Panc1 (cell line): ENCODE measurements around the gene RPUSD1.

Experiments used
- POLR2AphosphoS5 ChIP-seq: IDR thresholded peaks from 2 replicates; pipeline ENCODE4 v1.6.1; 2012; ENCODE audit warnings: mild to moderate bottlenecking, low read depth, low read length, moderate library complexity
- SIN3A ChIP-seq: IDR thresholded peaks from 2 replicates; pipeline ENCODE4 v1.6.1; 2012; ENCODE audit warnings: low read depth, mild to moderate bottlenecking, low read length, moderate library complexity, borderline replicate concordance; ENCODE audit not compliant: insufficient read depth
- TCF7L2 ChIP-seq: IDR thresholded peaks from 2 replicates; pipeline ENCODE4 v1.6.1; 2011; ENCODE audit warnings: mild to moderate bottlenecking, low read depth, low read length, inconsistent platforms
- TF ChIP-seq, protein P1 (sequence below): fragments of 450-650 bp; IDR thresholded peaks from 2 replicates; pipeline ENCODE4 v1.5.1; 2017; ENCODE audit warnings: mild to moderate bottlenecking
- TF ChIP-seq, protein P2 (sequence below), 2 experiments: IDR thresholded peaks; 2 replicates each; pipeline ENCODE4 v1.6.1; 2011 to 2012; ENCODE audit warnings: low read depth in 2 of 2, control low read depth in 1 of 2, low read length in 1 of 2, mild to moderate bottlenecking in 1 of 2, moderate library complexity in 1 of 2; ENCODE audit not compliant: insufficient read depth in 1 of 2

GRCh38 chr16:779561-779960 lies 8.6 kb downstream of the RPUSD1 start:
- TF ChIP-seq, protein P1, sequence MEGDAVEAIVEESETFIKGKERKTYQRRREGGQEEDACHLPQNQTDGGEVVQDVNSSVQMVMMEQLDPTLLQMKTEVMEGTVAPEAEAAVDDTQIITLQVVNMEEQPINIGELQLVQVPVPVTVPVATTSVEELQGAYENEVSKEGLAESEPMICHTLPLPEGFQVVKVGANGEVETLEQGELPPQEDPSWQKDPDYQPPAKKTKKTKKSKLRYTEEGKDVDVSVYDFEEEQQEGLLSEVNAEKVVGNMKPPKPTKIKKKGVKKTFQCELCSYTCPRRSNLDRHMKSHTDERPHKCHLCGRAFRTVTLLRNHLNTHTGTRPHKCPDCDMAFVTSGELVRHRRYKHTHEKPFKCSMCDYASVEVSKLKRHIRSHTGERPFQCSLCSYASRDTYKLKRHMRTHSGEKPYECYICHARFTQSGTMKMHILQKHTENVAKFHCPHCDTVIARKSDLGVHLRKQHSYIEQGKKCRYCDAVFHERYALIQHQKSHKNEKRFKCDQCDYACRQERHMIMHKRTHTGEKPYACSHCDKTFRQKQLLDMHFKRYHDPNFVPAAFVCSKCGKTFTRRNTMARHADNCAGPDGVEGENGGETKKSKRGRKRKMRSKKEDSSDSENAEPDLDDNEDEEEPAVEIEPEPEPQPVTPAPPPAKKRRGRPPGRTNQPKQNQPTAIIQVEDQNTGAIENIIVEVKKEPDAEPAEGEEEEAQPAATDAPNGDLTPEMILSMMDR = no peak
- TF ChIP-seq, protein P2, sequence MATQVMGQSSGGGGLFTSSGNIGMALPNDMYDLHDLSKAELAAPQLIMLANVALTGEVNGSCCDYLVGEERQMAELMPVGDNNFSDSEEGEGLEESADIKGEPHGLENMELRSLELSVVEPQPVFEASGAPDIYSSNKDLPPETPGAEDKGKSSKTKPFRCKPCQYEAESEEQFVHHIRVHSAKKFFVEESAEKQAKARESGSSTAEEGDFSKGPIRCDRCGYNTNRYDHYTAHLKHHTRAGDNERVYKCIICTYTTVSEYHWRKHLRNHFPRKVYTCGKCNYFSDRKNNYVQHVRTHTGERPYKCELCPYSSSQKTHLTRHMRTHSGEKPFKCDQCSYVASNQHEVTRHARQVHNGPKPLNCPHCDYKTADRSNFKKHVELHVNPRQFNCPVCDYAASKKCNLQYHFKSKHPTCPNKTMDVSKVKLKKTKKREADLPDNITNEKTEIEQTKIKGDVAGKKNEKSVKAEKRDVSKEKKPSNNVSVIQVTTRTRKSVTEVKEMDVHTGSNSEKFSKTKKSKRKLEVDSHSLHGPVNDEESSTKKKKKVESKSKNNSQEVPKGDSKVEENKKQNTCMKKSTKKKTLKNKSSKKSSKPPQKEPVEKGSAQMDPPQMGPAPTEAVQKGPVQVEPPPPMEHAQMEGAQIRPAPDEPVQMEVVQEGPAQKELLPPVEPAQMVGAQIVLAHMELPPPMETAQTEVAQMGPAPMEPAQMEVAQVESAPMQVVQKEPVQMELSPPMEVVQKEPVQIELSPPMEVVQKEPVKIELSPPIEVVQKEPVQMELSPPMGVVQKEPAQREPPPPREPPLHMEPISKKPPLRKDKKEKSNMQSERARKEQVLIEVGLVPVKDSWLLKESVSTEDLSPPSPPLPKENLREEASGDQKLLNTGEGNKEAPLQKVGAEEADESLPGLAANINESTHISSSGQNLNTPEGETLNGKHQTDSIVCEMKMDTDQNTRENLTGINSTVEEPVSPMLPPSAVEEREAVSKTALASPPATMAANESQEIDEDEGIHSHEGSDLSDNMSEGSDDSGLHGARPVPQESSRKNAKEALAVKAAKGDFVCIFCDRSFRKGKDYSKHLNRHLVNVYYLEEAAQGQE (IDR thresholded peaks at IDR 0.05; ENCODE audit: insufficient read depth in 1 of 2, low read depth in 2 of 2, low read length in 1 of 2) = no peak
- no peak for TF ChIP-seq SIN3A
- no peak for TF ChIP-seq POLR2AphosphoS5
- no peak for TF ChIP-seq TCF7L2
